A673 (cell line): ENCODE results near the gene ISYNA1. TPM values are rescaled to one million over a fixed set of nuclear protein-coding genes. Genes with fewer than 3 reads are reported as not detected.
A peak's percentile ranks its signal among the peaks of the same experiment; 100 is the strongest.

Source experiments
- BruUV-seq: library from RNA; stranded (reverse); fragments of 400-500 nt; replicated peaks from 2 replicates; lab custom pipeline; 2021; lab: Mats Ljungman, UMichigan
- CTCF ChIA-PET: fragments of 300-600 bp; sonication (Branson Sonifier 250); formaldehyde crosslinking; loops from one replicate; lab custom pipeline; 2022; ENCODE audit warnings: antibody characterized with exemption; lab: Charles Lee
- POLR2A ChIA-PET: fragments of 300-600 bp; sonication (Branson Sonifier 250); formaldehyde crosslinking; loops from one replicate; lab custom pipeline; 2022; ENCODE audit warnings: antibody characterized with exemption; ENCODE audit not compliant: low non-redundant PET; lab: Charles Lee
- DNase-seq: peaks from one replicate; pipeline ENCODE4 v3.0.0-alpha.2; 2015; ENCODE audit warnings: low spot score
- H3K27ac ChIP-seq: fragments of 200-600 bp; sonication (generic); 2 replicates; pipeline ENCODE4 v1.5.1; 2016; ENCODE audit warnings: mixed run types, low read depth, mild to moderate bottlenecking, mixed read lengths, antibody characterized with exemption, low read length; ENCODE audit not compliant: poor library complexity, severe bottlenecking
- H3K27me3 ChIP-seq: fragments of 200-600 bp; sonication (generic); replicated peaks from 2 replicates; pipeline ENCODE4 v1.6.1; 2017; ENCODE audit warnings: mixed run types, low read depth, mild to moderate bottlenecking, mixed read lengths, antibody characterized with exemption, low read length; ENCODE audit not compliant: insufficient read depth, poor library complexity
- H3K36me3 ChIP-seq: fragments of 200-600 bp; sonication (generic); 2 replicates; pipeline ENCODE4 v1.6.1; 2016; ENCODE audit warnings: mixed run types, mild to moderate bottlenecking, mixed read lengths, antibody characterized with exemption, low read length; ENCODE audit not compliant: insufficient read depth, poor library complexity, severe bottlenecking
- H3K4me1 ChIP-seq: fragments of 200-600 bp; sonication (generic); 2 replicates; pipeline ENCODE4 v1.6.1; 2017; ENCODE audit warnings: mixed run types, mild to moderate bottlenecking, mixed read lengths, antibody characterized with exemption, low read length; ENCODE audit not compliant: insufficient read depth, poor library complexity, severe bottlenecking
- H3K4me3 ChIP-seq: fragments of 200-600 bp; sonication (generic); 2 replicates; pipeline ENCODE4 v1.5.1; 2016; ENCODE audit warnings: low read depth, mixed run types, mild to moderate bottlenecking, mixed read lengths, low read length; ENCODE audit not compliant: poor library complexity, severe bottlenecking
- H3K9me3 ChIP-seq: fragments of 200-600 bp; sonication (generic); 2 replicates; pipeline ENCODE4 v1.6.1; 2016; ENCODE audit warnings: mixed run types, low read depth, mild to moderate bottlenecking, mixed read lengths, antibody characterized with exemption, low read length; ENCODE audit not compliant: poor library complexity, severe bottlenecking
- EZH2 ChIP-seq: fragments of 200-600 bp; sonication (generic); IDR thresholded peaks from 2 replicates; pipeline ENCODE4 v1.6.1; 2017; ENCODE audit warnings: borderline replicate concordance, low read depth, mild to moderate bottlenecking, mixed read lengths, antibody characterized with exemption, low read length; ENCODE audit not compliant: poor library complexity, severe bottlenecking
- intact Hi-C: fragments of 100-400 bp; cut with micrococcal nuclease; formaldehyde crosslinking; loops from one replicate; pipeline ENCODE4 v1.10.0; 2022; ENCODE audit not compliant: unreplicated experiment
- total RNA-seq: library from RNA; stranded (reverse); gene quantifications from 2 replicates; pipeline ENCODE4 v1.2.3, GENCODE V29; 2021
- TF ChIP-seq, protein P1 (sequence below): fragments of 300-800, 200-600 bp; sonication (generic); conservative IDR thresholded peaks from 2 replicates; pipeline ENCODE4 v1.5.1; 2017; ENCODE audit warnings: low read depth, mild to moderate bottlenecking, antibody characterized with exemption, low read length, moderate library complexity, mixed read lengths

The ISYNA1 gene
- total RNA-seq, 1 experiment from 2014 or later: 153 TPM

DNA sequence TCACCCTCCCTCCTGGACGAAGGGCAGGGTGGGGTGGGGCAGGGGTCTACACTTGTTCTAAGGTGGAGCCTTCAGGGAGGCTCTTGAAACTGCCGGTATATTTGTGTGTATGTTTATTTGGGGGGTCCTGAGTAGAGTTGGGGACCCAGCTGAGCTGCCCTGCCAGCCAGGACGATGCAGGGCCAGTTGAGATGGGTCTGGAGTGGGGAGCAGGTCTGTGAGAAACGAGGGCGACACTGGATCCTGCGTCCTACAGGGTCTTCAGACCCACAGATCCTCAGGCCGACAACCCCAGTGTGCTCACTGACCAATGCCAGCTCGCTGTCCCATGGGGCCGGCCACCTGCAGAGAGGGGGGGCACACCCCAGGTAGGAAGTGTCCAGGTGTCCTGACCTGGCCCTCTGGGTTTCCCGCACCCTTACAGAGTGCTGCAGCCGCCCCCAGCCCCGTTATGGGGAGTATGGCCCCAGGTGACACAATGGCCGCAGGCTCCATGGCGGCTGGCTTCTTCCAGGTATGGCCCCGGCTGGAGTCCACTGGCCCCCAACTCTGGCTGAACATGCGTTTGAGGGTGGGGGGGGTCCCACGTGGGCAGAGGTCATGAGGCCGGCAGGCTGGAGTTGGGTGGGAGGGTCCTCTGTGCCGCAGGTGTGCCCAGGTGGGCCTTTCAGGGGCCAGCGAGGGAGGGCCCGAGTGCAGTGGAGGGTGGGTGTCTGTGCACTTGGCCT lies 7.4 kb downstream of the ISYNA1 start:
- ChIA-PET POLR2A (no interaction called here), CTCF (no interaction called here)
- intact Hi-C loops: no loop called here
- H3K27ac ChIP-seq: peak overlapping the region; percentile 82
- H3K27me3 ChIP-seq: no peaks in the 10 kb centered on the region
- peaks cover 90% of the 10 kb centered on the region for H3K4me1 ChIP-seq
- BruUV-seq: no TSS peak
- H3K9me3 ChIP-seq: no peaks in the 10 kb centered on the region
- DNase-seq: no peak
- H3K4me3 ChIP-seq: no peak overlapping the region
- TF ChIP-seq, protein P1, sequence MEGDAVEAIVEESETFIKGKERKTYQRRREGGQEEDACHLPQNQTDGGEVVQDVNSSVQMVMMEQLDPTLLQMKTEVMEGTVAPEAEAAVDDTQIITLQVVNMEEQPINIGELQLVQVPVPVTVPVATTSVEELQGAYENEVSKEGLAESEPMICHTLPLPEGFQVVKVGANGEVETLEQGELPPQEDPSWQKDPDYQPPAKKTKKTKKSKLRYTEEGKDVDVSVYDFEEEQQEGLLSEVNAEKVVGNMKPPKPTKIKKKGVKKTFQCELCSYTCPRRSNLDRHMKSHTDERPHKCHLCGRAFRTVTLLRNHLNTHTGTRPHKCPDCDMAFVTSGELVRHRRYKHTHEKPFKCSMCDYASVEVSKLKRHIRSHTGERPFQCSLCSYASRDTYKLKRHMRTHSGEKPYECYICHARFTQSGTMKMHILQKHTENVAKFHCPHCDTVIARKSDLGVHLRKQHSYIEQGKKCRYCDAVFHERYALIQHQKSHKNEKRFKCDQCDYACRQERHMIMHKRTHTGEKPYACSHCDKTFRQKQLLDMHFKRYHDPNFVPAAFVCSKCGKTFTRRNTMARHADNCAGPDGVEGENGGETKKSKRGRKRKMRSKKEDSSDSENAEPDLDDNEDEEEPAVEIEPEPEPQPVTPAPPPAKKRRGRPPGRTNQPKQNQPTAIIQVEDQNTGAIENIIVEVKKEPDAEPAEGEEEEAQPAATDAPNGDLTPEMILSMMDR: no peak
- no peak for TF ChIP-seq EZH2
- H3K36me3 ChIP-seq: peaks cover 29% of the 10 kb centered on the region

DNA sequence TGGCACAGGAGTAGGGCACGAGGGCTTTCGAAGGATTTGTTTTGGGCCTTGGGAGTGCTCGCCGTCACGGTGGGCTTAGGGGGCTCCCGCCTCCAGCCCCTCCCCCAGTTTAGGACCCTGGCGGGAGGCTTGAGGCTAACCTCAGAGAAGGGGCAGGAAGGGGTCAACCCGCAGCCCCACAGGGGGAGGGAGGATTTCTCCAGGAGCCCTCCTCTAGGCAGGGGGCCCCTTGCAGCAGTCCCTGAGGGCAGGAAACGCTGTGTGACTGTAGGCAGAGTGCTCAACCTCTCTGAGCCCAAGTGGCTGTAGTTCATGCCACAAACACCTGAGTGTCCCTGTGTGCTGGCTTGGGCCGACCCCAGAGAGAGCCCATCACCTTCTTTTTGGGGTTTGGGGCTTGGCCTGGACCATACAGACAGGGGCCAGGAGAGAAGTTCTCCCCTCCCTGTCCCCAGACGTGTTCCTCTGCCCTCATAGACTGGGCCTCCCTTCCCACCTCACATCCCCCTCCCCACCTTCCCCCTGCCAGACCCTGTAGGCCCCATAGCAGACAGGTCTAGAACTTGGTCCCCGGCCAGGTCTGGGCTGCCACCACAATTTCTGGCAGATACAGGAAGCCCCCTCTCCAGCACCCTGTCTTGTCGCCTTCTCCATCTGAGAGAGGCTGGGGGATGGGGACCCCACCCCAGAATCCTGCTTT lies 8.1 kb downstream of the ISYNA1 start:
- peak overlapping the region; percentile 82 for H3K27ac ChIP-seq
- POLR2A ChIA-PET: interaction anchor here (0.9 kb wide), 1 partner anchor 588 kb away, joined by 4 read pairs; no protein-coding TSS in a partner anchor
- H3K4me3 ChIP-seq: peak overlapping the region; percentile 45
- peaks cover 24% of the 10 kb centered on the region for H3K36me3 ChIP-seq
- DNase-seq: no peak
- H3K9me3 ChIP-seq: no peaks in the 10 kb centered on the region
- intact Hi-C loops: no loop called here
- CTCF ChIA-PET: no interaction called here
- BruUV-seq: no TSS peak
- H3K4me1 ChIP-seq: peaks cover 86% of the 10 kb centered on the region
- TF ChIP-seq, protein P1: no peak
- TF ChIP-seq EZH2: no peak
- no peaks in the 10 kb centered on the region for H3K27me3 ChIP-seq

DNA sequence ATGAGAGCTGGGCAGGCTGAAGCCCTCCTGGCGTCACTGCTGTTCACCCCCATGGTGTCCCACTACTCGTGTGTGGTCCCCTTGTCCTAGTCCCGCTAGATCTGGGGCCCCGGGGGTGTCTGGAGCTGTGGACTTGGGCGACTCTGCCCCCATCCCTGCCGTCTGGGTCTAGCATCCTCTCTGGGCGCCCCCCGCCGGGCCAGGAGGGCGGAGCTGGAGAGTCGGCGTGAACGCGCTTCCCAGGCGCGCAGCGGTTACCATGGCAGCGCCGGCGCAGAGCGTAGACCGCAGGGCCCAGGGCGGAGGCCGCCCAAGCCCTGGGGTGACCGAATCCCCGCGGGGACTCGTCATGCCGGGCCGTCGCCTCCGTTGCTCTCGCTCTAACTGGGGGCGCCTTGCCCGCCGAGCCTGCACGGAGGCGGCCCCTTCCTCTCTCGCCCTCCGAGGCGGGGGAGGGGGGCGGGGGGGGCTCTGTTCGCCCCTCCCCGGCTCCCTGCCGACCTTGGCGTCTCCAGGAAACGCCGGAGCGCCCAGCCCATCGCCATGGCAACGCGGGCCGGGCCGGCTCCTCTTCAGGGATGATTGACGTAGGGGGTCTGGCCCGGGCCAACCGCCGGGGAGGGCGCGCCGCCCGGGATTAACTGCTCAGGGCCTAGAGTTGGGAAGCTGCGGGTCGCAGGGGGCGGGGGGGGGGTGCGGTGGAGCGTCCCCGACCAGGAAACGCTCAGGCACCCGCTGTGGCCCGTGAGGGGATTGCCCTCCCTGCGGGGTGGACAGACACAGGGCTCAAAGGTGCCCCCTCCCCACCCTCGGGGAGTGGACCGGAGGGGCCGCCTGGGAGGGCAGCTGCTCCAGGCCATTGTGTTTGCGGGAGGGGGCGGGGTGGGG lies 8.9 kb downstream of the ISYNA1 start:
- CTCF ChIA-PET: interaction anchor here (0.7 to 1.1 kb wide), 3 partner anchors 10 to 150 kb away, joined by 4 to 6 read pairs (median 5); partner anchors contain the start of gene SSBP4
- H3K27me3 ChIP-seq: no peaks in the 10 kb centered on the region
- no TSS peak for BruUV-seq

More for the DNA sequence above, 8.9 kb downstream of the ISYNA1 start:
- Histone ChIP-seq H3K27ac (peak overlapping the region; percentile 82), H3K4me3 (peak overlapping the region; percentile 45), H3K36me3 (peaks cover 15% of the 10 kb centered on the region), H3K4me1 (peaks cover 84% of the 10 kb centered on the region), H3K9me3 (no peaks in the 10 kb centered on the region)
- POLR2A ChIA-PET: interaction anchor here (0.7 to 0.9 kb wide), 2 partner anchors 16 to 587 kb away, joined by 3 to 4 read pairs; no protein-coding TSS in a partner anchor
- intact Hi-C loops: no loop called here
- TF ChIP-seq, protein P1: no peak
- TF ChIP-seq EZH2: no peak
- DNase-seq: peak; percentile 98
